Tibial artery (tissue), 4 donors: ENCODE data around the gene TXNDC11.

Source experiments
- DNase-seq, 2 donors: peaks; one replicate each; pipeline ENCODE4 v3.0.0-alpha.2; 2019
- H3K27ac ChIP-seq, 2 donors: fragments of 200-600 bp; sonication (generic) in 1 of 2; 1 replicate in 1 of 2; 2 replicates in 1 of 2; pipeline ENCODE4 v1.5.1; 2018 to 2019; ENCODE audit warnings: mild to moderate bottlenecking in 1 of 2
- H3K27me3 ChIP-seq, 2 donors: fragments of 200-600 bp; sonication (generic) in 1 of 2; one replicate each; pipeline versions ENCODE4 v1.5.1 to v1.6.0; 2016 to 2019
- H3K36me3 ChIP-seq, 3 donors: fragments of 200-600 bp; sonication (generic) in 2 of 3; one replicate each; pipeline ENCODE4 v1.5.1; 2016 to 2019; ENCODE audit warnings: mild to moderate bottlenecking in 2 of 3
- H3K4me1 ChIP-seq, 4 donors: fragments of 200-600 bp; sonication (generic) in 2 of 4; 1 replicate in 3 of 4; 2 replicates in 1 of 4; pipeline ENCODE4 v1.5.1; 2016 to 2019
- H3K4me3 ChIP-seq, 2 donors: fragments of 200-600 bp; sonication (generic) in 1 of 2; 1 replicate in 1 of 2; 2 replicates in 1 of 2; pipeline ENCODE4 v1.5.1; 2018 to 2019; ENCODE audit warnings: mild to moderate bottlenecking in 2 of 2
- H3K9me3 ChIP-seq, 3 donors: fragments of 200-600 bp; sonication (generic) in 1 of 3; one replicate each; pipeline ENCODE4 v1.5.1; 2016 to 2019
- CTCF ChIP-seq, 2 experiments: fragments of 200-600 bp in 1 of 2; fragments of 450-650 bp in 1 of 2; IDR thresholded peaks; one replicate each; pipeline ENCODE4 v1.5.1; 2017 to 2019; ENCODE audit warnings: antibody characterized with exemption in 2 of 2, mild to moderate bottlenecking in 1 of 2, moderate library complexity in 1 of 2
- intact Hi-C: fragments of 100-400 bp; cut with DNase I; formaldehyde crosslinking; loops from one replicate; pipeline ENCODE4 v1.15.0; 2023; ENCODE audit warnings: low total_unique reads

Gene TXNDC11

GRCh38 chr16:11738742-11739544 is 3.7 kb downstream of the TXNDC11 start:
- no peak for TF ChIP-seq CTCF (IDR thresholded peaks at IDR 0.05)
- no peaks in the 10 kb centered on the region for H3K27me3 ChIP-seq
- H3K4me3 ChIP-seq, result no peak overlapping the region
- H3K4me1 ChIP-seq, result peaks cover 0 to 63% (median 37%) of the 10 kb centered on the region in 4 donors
- H3K27ac ChIP-seq, result no peak overlapping the region
- no peak for DNase-seq
- H3K9me3 ChIP-seq, result no peaks in the 10 kb centered on the region
- intact Hi-C loops, result no loop called here
- H3K36me3 ChIP-seq, result peaks cover 6 to 28% (median 26%) of the 10 kb centered on the region in 3 donors

GRCh38 chr16:11737713-11738112 is 4.9 kb downstream of the TXNDC11 start:
- TF ChIP-seq CTCF (IDR thresholded peaks at IDR 0.05), result no peak
- intact Hi-C loops, result no loop called here
- Histone ChIP-seq H3K27ac (no peak overlapping the region), H3K27me3 (no peaks in the 10 kb centered on the region), H3K9me3 (no peaks in the 10 kb centered on the region), H3K36me3 (peaks cover 6 to 35% (median 33%) of the 10 kb centered on the region in 3 donors), H3K4me3 (no peak overlapping the region), H3K4me1 (peaks cover 0 to 61% (median 39%) of the 10 kb centered on the region in 4 donors)
- DNase-seq, result no peak

- DNase-seq, result no peak
- TF ChIP-seq CTCF (IDR thresholded peaks at IDR 0.05), result no peak
- H3K4me1 ChIP-seq, result peaks cover 0 to 61% (median 39%) of the 10 kb centered on the region in 4 donors
- no peak overlapping the region for H3K27ac ChIP-seq
- no peaks in the 10 kb centered on the region for H3K27me3 ChIP-seq
- intact Hi-C loops, result no loop called here
- H3K36me3 ChIP-seq, result peaks cover 12 to 43% (median 41%) of the 10 kb centered on the region in 3 donors
- no peak overlapping the region for H3K4me3 ChIP-seq
- H3K9me3 ChIP-seq, result no peaks in the 10 kb centered on the region
These were observed 5.8 kb downstream of the TXNDC11 start for GRCh38 chr16:11736903-11737302.

- Histone ChIP-seq H3K27me3 (no peaks in the 10 kb centered on the region), H3K4me1 (peaks cover 0 to 54% (median 34%) of the 10 kb centered on the region in 4 donors), H3K36me3 (peaks cover 16 to 52% (median 49%) of the 10 kb centered on the region in 3 donors), H3K9me3 (no peaks in the 10 kb centered on the region), H3K27ac (peak overlapping the region in 1 of 2 donors; percentile 51), H3K4me3 (no peak overlapping the region)
- no peak for TF ChIP-seq CTCF (IDR thresholded peaks at IDR 0.05)
- DNase-seq, result no peak
- intact Hi-C loops, result no loop called here
These were observed 6.9 kb downstream of the TXNDC11 start for GRCh38 chr16:11735787-11736186.

- peaks cover 16 to 61% (median 49%) of the 10 kb centered on the region in 3 donors for H3K36me3 ChIP-seq
These were observed 8.0 kb downstream of the TXNDC11 start for GRCh38 chr16:11734653-11735043.

More at GRCh38 chr16:11734653-11735043, 8.0 kb downstream of the TXNDC11 start:
- H3K9me3 ChIP-seq, result no peaks in the 10 kb centered on the region
- peaks cover 0 to 43% (median 28%) of the 10 kb centered on the region in 4 donors for H3K4me1 ChIP-seq
- intact Hi-C loops, result no loop called here
- no peak overlapping the region for H3K4me3 ChIP-seq
- no peak for DNase-seq
- peak overlapping the region; percentile 38 to 51 for H3K27ac ChIP-seq
- no peaks in the 10 kb centered on the region for H3K27me3 ChIP-seq
- TF ChIP-seq CTCF (IDR thresholded peaks at IDR 0.05), result no peak
